HEK293T (cell line): Measurements from ENCODE around the gene TMEM190.

Experiments used
- CTCF ChIA-PET: fragments of 350-600 bp; formaldehyde crosslinking; extraction: SDS; loops from one replicate; lab custom pipeline; 2021; ENCODE audit warnings: antibody characterized with exemption, inconsistent platforms; lab: Yijun Ruan, JAX
- POLR2A ChIA-PET: fragments of 350-600 bp; formaldehyde crosslinking; extraction: SDS; loops from one replicate; lab custom pipeline; 2020; ENCODE audit warnings: antibody characterized with exemption, inconsistent platforms; lab: Yijun Ruan, JAX
- DNase-seq: peaks from one replicate; pipeline ENCODE4 v3.0.0; 2012; ENCODE audit warnings: mixed read lengths; ENCODE audit errors: extremely low spot score
- ARNT ChIP-seq: fragments of 450-650 bp; IDR thresholded peaks from 2 replicates; pipeline ENCODE4 v1.6.1; 2017; ENCODE audit warnings: mild to moderate bottlenecking
- BHLHE40 ChIP-seq: fragments of 450-650 bp; IDR thresholded peaks from 2 replicates; pipeline ENCODE4 v1.6.1; 2016; ENCODE audit warnings: mild to moderate bottlenecking, moderate library complexity, borderline replicate concordance
- CTBP1 ChIP-seq: fragments of 450-650 bp; IDR thresholded peaks from 2 replicates; pipeline ENCODE4 v1.6.1; 2016; ENCODE audit warnings: borderline replicate concordance
- ELF4 ChIP-seq: fragments of 450-650 bp; IDR thresholded peaks from 2 replicates; pipeline ENCODE4 v1.6.1; 2017; ENCODE audit warnings: antibody characterized with exemption
- FOXA1 ChIP-seq: fragments of 450-650 bp; IDR thresholded peaks from 2 replicates; pipeline ENCODE4 v1.6.1; 2016; ENCODE audit warnings: mild to moderate bottlenecking
- FOXK2 ChIP-seq: fragments of 450-650 bp; IDR thresholded peaks from 2 replicates; pipeline ENCODE4 v1.6.1; 2016; ENCODE audit warnings: mild to moderate bottlenecking
- FOXM1 ChIP-seq: fragments of 450-650 bp; IDR thresholded peaks from 2 replicates; pipeline ENCODE4 v1.6.1; 2017; ENCODE audit warnings: mild to moderate bottlenecking, borderline replicate concordance
- HDGF ChIP-seq: fragments of 450-650 bp; IDR thresholded peaks from 2 replicates; pipeline ENCODE4 v1.6.1; 2017; ENCODE audit warnings: antibody characterized with exemption, borderline replicate concordance
- L3MBTL2 ChIP-seq: fragments of 450-650 bp; conservative IDR thresholded peaks from 2 replicates; pipeline ENCODE4 v1.6.1; 2016; ENCODE audit warnings: mild to moderate bottlenecking
- LEF1 ChIP-seq: fragments of 450-650 bp; IDR thresholded peaks from 2 replicates; pipeline ENCODE4 v1.6.1; 2017; ENCODE audit warnings: mild to moderate bottlenecking, borderline replicate concordance
- NFRKB ChIP-seq: fragments of 450-650 bp; IDR thresholded peaks from 2 replicates; pipeline ENCODE4 v1.6.1; 2016; ENCODE audit warnings: mild to moderate bottlenecking, moderate library complexity
- SP1 ChIP-seq: fragments of 450-650 bp; IDR thresholded peaks from 2 replicates; pipeline ENCODE4 v1.6.1; 2017
- SUZ12 ChIP-seq: fragments of 450-650 bp; IDR thresholded peaks from 2 replicates; pipeline ENCODE4 v1.6.1; 2016; ENCODE audit warnings: mild to moderate bottlenecking
- TARDBP ChIP-seq: fragments of 450-650 bp; IDR thresholded peaks from 2 replicates; pipeline ENCODE4 v1.6.1; 2016
- ZNF384 ChIP-seq: fragments of 450-650 bp; IDR thresholded peaks from 2 replicates; pipeline ENCODE4 v1.6.1; 2016
- TF ChIP-seq, protein P1 (sequence below): fragments of 450-650 bp; IDR thresholded peaks from 2 replicates; pipeline ENCODE4 v1.6.1; 2016

TMEM190 gene

DNA sequence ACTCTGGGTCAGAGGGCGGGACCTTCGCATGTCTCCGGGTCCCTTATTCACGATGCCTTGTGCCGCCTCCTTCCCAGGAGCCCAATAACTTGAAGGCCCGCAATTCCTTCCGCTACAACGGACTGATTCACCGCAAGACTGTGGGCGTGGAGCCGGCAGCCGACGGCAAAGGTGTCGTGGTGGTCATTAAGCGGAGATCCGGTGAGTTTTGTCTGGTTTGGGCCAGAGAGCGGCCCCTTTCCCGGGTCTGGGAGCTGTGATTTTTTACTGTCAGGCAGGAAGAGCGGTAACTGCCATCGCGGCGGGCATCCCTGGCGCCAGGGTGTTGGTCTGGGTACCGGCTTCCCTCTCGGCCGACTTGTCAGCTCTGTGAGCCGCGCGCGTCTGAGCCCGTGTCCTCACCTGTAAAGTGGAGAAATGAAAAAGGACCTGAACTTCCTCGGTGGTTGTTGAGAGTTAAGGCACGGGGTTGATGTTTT, 9.9 kb downstream of the TMEM190 start:
- ChIA-PET POLR2A (interaction anchor here (0.9 to 1.1 kb wide), 2 partner anchors 9 to 13 kb away, joined by 3 to 4 read pairs; no protein-coding TSS in a partner anchor), CTCF (no interaction called here)
- no peak for TF ChIP-seq FOXK2
- TF ChIP-seq HDGF: no peak
- TF ChIP-seq FOXM1: no peak
- TF ChIP-seq, protein P1, sequence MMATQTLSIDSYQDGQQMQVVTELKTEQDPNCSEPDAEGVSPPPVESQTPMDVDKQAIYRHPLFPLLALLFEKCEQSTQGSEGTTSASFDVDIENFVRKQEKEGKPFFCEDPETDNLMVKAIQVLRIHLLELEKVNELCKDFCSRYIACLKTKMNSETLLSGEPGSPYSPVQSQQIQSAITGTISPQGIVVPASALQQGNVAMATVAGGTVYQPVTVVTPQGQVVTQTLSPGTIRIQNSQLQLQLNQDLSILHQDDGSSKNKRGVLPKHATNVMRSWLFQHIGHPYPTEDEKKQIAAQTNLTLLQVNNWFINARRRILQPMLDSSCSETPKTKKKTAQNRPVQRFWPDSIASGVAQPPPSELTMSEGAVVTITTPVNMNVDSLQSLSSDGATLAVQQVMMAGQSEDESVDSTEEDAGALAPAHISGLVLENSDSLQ: no peak
- no peak for DNase-seq

DNA sequence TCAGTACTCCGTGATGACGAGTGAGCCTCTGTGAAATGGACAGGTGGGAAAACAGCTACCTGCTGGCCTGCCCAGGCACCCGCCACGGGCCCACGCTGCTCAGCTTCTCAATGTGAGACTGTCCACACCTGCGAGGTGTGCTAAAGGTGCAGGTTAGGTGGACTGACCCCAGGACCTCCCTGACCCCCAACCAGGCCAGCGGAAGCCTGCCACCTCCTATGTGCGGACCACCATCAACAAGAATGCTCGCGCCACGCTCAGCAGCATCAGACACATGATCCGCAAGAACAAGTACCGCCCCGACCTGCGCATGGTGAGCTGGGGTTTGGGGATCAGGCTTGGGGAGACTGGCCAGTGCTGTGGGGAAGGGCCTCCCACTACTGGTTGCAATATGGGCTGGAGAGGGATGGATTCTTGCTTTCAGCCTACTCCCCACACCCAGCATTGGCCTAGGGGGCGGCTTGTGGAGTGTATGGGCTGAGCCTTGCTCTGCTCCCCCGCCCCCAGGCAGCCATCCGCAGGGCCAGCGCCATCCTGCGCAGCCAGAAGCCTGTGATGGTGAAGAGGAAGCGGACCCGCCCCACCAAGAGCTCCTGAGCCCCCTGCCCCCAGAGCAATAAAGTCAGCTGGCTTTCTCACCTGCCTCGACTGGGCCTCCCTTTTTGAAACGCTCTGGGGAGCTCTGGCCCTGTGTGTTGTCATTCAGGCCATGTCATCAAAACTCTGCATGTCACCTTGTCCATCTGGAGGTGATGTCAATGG, 11.3 kb downstream of the TMEM190 start:
- TF ChIP-seq L3MBTL2: no peak
- TF ChIP-seq TARDBP: no peak
- no peak for TF ChIP-seq SP1
- TF ChIP-seq NFRKB: no peak
- TF ChIP-seq, protein P1: no peak
- no peak for TF ChIP-seq LEF1
- no peak for TF ChIP-seq HDGF
- no peak for TF ChIP-seq FOXK2
- TF ChIP-seq BHLHE40: no peak
- TF ChIP-seq CTBP1: no peak
- TF ChIP-seq FOXM1: no peak
- no peak for TF ChIP-seq FOXA1
- no peak for TF ChIP-seq ZNF384
- TF ChIP-seq ARNT: no peak
- TF ChIP-seq SUZ12: no peak
- TF ChIP-seq ELF4: no peak
- CTCF ChIA-PET: no interaction called here

DNA sequence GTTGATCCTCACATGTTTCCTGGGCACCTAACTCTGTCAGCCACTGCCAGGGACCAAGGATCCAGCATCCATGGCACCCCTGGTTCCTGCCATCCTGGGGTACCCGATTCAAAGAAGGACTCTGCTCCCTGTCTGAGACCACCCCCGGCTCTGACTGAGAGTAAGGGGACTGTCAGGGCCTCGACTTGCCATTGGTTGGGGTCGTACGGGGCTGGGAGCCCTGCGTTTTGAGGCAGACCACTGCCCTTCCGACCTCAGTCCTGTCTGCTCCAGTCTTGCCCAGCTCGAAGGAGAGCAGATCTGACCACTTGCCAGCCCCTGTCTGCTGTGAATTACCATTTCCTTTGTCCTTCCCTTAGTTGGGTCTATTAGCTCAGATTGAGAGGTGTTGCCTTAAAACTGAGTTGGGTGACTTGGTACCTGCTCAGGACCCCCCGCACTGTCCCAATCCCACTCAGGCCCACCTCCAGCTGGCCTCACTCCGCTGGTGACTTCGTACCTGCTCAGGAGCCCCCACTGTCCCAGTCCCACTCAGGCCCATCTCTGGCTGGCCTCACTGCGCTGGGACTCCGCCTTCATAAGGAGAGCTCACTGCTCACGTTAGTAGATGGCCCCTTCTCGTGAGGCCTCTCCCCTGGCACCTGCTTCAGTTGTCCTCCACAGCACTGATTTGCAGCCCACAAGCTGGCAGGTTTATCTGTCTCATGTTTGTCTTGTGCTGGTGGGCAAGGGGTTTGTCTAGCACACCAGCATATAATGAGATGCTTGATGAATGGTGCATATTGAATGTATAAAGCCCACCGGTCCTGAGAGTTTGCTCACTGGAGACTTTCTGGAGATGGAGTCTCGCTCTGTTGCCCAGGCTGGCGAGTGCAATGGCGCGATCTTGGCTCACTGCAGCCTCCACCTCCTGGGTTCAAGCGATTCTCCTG, 13.0 kb downstream of the TMEM190 start:
- TF ChIP-seq CTBP1: no peak
- no peak for DNase-seq
- ChIA-PET CTCF (no interaction called here), POLR2A (interaction anchor here (0.7 to 9.0 kb wide), 10 partner anchors 9 to 223 kb away, joined by 3 to 72 read pairs (median 4); partner anchors contain the start of genes DNAAF3, KMT5C and UBE2S)

More for the DNA sequence above, 11.3 kb downstream of the TMEM190 start:
- POLR2A ChIA-PET: interaction anchor here (0.9 to 9.0 kb wide), 4 partner anchors 12 to 49 kb away, joined by 3 to 72 read pairs (median 8); partner anchors contain the start of genes KMT5C and UBE2S
- no peak for DNase-seq

DNA sequence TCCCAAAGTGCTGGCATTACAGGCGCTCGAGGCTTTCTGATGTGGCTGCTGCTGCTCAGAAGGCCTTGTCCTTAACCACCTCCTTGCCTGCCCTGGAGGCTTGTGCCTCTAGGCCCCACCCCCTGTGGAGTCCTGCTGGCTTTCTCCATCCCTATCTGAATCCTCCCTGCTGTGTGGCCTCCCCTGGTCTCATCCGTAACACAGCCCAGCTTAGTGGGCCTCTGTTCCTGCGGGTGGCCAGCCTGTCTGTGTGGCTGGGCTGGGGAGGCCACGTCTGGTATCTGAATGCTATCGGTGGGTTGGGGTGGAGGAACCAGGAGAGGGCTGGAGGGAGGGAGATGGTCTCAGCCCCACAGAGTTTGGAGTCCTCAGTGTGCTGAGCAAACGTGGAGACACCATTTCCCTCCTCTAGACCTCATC, 13.8 kb downstream of the TMEM190 start:
- CTCF ChIA-PET: no interaction called here
- POLR2A ChIA-PET: interaction anchor here (1.2 to 9.0 kb wide), 6 partner anchors 9 to 89 kb away, joined by 3 to 72 read pairs (median 10); partner anchors contain the start of genes KMT5C and UBE2S
- TF ChIP-seq TARDBP (no peak), L3MBTL2 (0 out of 2 replicates have a peak, but pooled peaks have one; percentile 35)
- no peak for DNase-seq

DNA sequence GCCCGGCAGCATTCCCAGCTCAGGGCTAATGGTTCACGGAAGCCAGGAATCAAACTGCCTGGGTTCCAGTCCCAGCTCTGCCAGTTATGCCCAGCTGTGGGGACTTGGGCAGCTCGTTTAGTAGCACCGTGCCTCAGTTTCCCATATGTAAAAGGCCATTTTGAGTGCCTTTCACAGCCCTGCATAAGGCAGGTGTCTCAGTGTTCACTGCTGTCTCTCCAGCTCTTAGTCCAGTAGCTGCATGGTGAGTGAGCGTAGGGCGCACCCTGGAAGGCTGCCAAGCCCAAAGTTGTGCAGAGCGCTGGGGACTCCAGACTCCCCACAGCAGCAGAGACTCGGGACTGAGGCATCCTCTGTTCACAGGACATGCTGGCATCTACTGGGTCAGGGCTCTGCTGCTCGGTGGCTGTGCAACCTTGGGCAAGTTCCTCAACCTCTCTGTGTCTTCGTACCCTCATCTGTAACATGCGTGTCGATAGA, 14.6 kb downstream of the TMEM190 start:
- ChIA-PET CTCF (no interaction called here), POLR2A (interaction anchor here (2.6 to 9.0 kb wide), 3 partner anchors 9 to 52 kb away, joined by 13 to 72 read pairs (median 14); partner anchors contain the start of genes KMT5C and UBE2S)
- TF ChIP-seq HDGF: no peak
- no peak for TF ChIP-seq TARDBP
- no peak for TF ChIP-seq ARNT
- TF ChIP-seq SUZ12: no peak
- TF ChIP-seq BHLHE40: no peak
- TF ChIP-seq CTBP1: no peak
- TF ChIP-seq FOXK2: no peak
- no peak for TF ChIP-seq FOXM1
- no peak for TF ChIP-seq ELF4
- no peak for TF ChIP-seq SP1
- DNase-seq: no peak

DNA sequence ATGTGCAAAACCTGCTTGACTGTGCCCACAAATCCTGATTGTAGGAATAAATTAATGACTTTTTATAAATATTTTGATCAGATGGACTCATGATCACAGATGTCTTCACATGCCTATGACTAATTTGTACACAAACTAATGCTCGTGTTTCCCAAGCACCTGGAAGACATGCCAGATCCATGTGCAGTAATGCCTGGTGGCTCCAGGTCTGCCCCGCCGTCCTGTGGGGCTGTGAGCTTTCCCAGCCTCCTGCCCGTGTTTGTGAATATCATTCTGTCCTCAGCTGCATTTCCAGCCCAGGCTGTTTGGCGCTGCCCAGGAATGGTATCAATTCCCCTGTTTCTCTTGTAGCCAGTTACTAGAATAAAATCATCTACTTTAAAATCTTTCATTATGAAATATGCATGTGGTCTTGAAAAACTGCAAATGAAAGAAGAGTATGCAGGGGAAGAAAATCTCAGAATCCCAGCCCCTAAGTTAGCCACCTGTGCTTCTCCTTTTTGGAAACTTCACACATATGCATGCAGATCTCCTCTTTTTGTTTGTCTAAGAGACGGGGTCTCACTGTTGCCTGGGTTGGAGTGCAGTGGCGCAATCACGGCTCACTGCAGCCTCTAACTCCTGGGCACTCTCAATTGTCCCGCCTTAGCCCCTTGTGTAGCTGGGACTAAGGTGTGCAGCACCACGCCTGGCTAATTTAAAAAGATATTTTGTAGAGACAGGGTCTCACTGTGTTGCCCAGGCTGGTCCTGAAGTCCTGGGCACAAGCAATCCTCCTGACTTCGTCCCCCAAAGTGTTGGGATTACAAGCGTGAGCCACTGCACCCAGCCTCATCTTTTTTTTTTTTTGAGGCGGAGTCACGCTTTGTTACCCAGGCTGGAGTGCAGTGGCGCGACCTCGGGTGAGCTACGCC, 15.3 kb downstream of the TMEM190 start:
- ChIA-PET POLR2A (interaction anchor here (2.6 to 9.0 kb wide), 3 partner anchors 8 to 53 kb away, joined by 13 to 72 read pairs (median 14); partner anchors contain the start of genes KMT5C and UBE2S), CTCF (no interaction called here)
- TF ChIP-seq CTBP1 (no peak), NFRKB (no peak)
- no peak for DNase-seq
